Measurements from ENCODE around the gene PGR.

DNA sequence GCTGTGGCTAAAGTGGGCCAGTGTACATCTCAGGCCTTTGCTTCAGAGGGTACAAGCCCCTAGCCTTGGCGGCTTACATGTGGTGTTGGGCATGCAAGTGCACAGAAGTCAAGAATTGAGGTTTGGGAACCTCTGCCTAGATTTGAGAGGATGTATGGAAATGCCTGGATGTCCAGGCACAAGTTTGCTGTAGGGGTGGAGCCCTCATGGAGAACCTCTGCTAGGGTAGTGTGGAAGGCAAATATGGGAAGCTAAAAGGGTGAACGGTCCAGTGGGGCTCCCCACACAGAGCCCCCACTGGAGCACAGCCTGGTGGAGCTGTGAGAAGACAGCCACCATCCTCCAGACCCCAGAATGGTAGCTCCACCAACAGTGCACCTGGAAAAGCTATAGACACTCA, 28.5 kb upstream of the PGR start:
- TF ChIP-seq, protein P1, sequence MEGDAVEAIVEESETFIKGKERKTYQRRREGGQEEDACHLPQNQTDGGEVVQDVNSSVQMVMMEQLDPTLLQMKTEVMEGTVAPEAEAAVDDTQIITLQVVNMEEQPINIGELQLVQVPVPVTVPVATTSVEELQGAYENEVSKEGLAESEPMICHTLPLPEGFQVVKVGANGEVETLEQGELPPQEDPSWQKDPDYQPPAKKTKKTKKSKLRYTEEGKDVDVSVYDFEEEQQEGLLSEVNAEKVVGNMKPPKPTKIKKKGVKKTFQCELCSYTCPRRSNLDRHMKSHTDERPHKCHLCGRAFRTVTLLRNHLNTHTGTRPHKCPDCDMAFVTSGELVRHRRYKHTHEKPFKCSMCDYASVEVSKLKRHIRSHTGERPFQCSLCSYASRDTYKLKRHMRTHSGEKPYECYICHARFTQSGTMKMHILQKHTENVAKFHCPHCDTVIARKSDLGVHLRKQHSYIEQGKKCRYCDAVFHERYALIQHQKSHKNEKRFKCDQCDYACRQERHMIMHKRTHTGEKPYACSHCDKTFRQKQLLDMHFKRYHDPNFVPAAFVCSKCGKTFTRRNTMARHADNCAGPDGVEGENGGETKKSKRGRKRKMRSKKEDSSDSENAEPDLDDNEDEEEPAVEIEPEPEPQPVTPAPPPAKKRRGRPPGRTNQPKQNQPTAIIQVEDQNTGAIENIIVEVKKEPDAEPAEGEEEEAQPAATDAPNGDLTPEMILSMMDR (IDR thresholded peaks at IDR 0.05): no peak
- no peak for TF ChIP-seq JUN (IDR thresholded peaks at IDR 0.05)
- TF ChIP-seq SMC3 (IDR thresholded peaks at IDR 0.05): no peak
- no peak for TF ChIP-seq HOXB5 (CRISPR knock-in tag; IDR thresholded peaks at IDR 0.05)
- TF ChIP-seq ZFP36 (IDR thresholded peaks at IDR 0.05; ENCODE audit: borderline replicate concordance, partially characterized antibody): no peak
